GM12878 (cell line): Measurements from ENCODE around the gene CACNA1A. TPM values are rescaled to one million over a fixed set of nuclear protein-coding genes. Genes with fewer than 3 reads are reported as not detected.

ENCODE experiments used
- ATAC-seq: fragments of 200-7000 bp; cut with Tn5 transposase; 3 replicates; pipeline ENCODE4 v1.9.1; 2020; ENCODE audit warnings: mild to moderate bottlenecking, moderate library complexity
- BruUV-seq: library from RNA; stranded (reverse); fragments of 400-500 nt; replicated peaks from 2 replicates; lab custom pipeline; 2021; lab: Mats Ljungman, UMichigan
- CTCF ChIA-PET: fragments of 300-600 bp; sonication (Branson Sonifier 250); formaldehyde crosslinking; extraction: SDS; loops from one replicate; lab custom pipeline; 2021; ENCODE audit warnings: inconsistent platforms; lab: Yijun Ruan, JAX
- POLR2A ChIA-PET: fragments of 350-600 bp; formaldehyde crosslinking; extraction: SDS; loops from one replicate; lab custom pipeline; 2021; ENCODE audit warnings: inconsistent platforms; lab: Charles Lee
- RAD21 ChIA-PET: fragments of 300-600 bp; sonication (Branson Sonifier 250); formaldehyde crosslinking; loops from one replicate; lab custom pipeline; 2023; ENCODE audit warnings: antibody characterized with exemption; ENCODE audit not compliant: unreplicated experiment; lab: Charles Lee
- SMC1A ChIA-PET: fragments of 300-600 bp; sonication (Branson Sonifier 250); formaldehyde crosslinking; loops from one replicate; lab custom pipeline; 2023; ENCODE audit not compliant: unreplicated experiment, uncharacterized antibody; lab: Charles Lee
- DNase-seq: peaks from one replicate; pipeline ENCODE4 v3.0.0-alpha.2; 2011; ENCODE audit warnings: low read depth, low spot score
- FAIRE-seq: peaks from 3 replicates; lab custom pipeline; 2011; peaks lifted over from hg19 to GRCh38; lab: Jason Lieb, UNC
- H2AFZ ChIP-seq: 2 replicates; pipeline ENCODE4 v1.6.0; 2011; ENCODE audit warnings: low read depth, low read length, control low read depth; ENCODE audit not compliant: control insufficient read depth
- H3K27ac ChIP-seq: 2 replicates; pipeline ENCODE4 v1.5.1; 2011; ENCODE audit warnings: control low read depth; ENCODE audit not compliant: control insufficient read depth, insufficient read depth
- H3K27me3 ChIP-seq, 2 experiments: replicated peaks in 1 of 2; 2 replicates each; pipeline versions ENCODE4 v1.6.0 to v1.6.1; 2011; ENCODE audit warnings: low read length in 1 of 2; ENCODE audit not compliant: control insufficient read depth in 2 of 2, insufficient read depth in 2 of 2
- H3K36me3 ChIP-seq, 2 experiments: 2 replicates each; pipeline ENCODE4 v1.5.1; 2011; ENCODE audit warnings: low read length in 1 of 2; ENCODE audit not compliant: control insufficient read depth in 2 of 2, insufficient read depth in 2 of 2
- H3K4me1 ChIP-seq: 2 replicates; pipeline ENCODE4 v1.6.1; 2011; ENCODE audit warnings: mild to moderate bottlenecking, low read length, moderate library complexity, mixed read lengths; ENCODE audit not compliant: control insufficient read depth, insufficient read depth
- H3K4me2 ChIP-seq: 2 replicates; pipeline ENCODE4 v1.6.0; 2011; ENCODE audit warnings: control low read depth; ENCODE audit not compliant: control insufficient read depth, insufficient read depth
- H3K4me3 ChIP-seq: fragments of 200-600 bp; sonication (generic); 2 replicates; pipeline ENCODE4 v1.5.1; 2016
- H3K79me2 ChIP-seq: 2 replicates; pipeline ENCODE4 v1.6.0; 2011; ENCODE audit warnings: low read length; ENCODE audit not compliant: control insufficient read depth, insufficient read depth
- H3K9ac ChIP-seq: 2 replicates; pipeline ENCODE4 v1.8.0; 2011; ENCODE audit warnings: low read length, control low read depth, mixed read lengths; ENCODE audit not compliant: control insufficient read depth, insufficient read depth
- H3K9me3 ChIP-seq: replicated peaks from 3 replicates; pipeline ENCODE4 v1.5.1; 2011; ENCODE audit warnings: mild to moderate bottlenecking, low read length; ENCODE audit not compliant: control insufficient read depth, insufficient read depth
- H4K20me1 ChIP-seq: 2 replicates; pipeline ENCODE4 v1.6.0; 2011; ENCODE audit not compliant: control insufficient read depth, insufficient read depth
- DPF2 ChIP-seq: fragments of 450-650 bp; IDR thresholded peaks from 2 replicates; pipeline ENCODE4 v1.6.1; 2017; ENCODE audit warnings: mild to moderate bottlenecking
- ETV6 ChIP-seq, 2 experiments: fragments of 450-650 bp in 1 of 2; IDR thresholded peaks in 1 of 2; conservative IDR thresholded peaks in 1 of 2; 2 replicates each; pipeline ENCODE4 v1.6.1; 2014; ENCODE audit warnings: antibody characterized with exemption in 1 of 2, borderline replicate concordance in 1 of 2, low read depth in 1 of 2, mild to moderate bottlenecking in 1 of 2, moderate library complexity in 1 of 2
- JUNB ChIP-seq: IDR thresholded peaks from 2 replicates; pipeline ENCODE4 v1.6.1; 2016; ENCODE audit warnings: antibody characterized with exemption, mild to moderate bottlenecking
- KAT2A ChIP-seq: conservative IDR thresholded peaks from 2 replicates; pipeline ENCODE4 v1.6.1; 2011; ENCODE audit warnings: low read depth, low read length; ENCODE audit not compliant: control insufficient read depth
- MEF2B ChIP-seq: fragments of 450-650 bp; IDR thresholded peaks from 2 replicates; pipeline ENCODE4 v1.6.1; 2018; ENCODE audit warnings: mild to moderate bottlenecking, moderate library complexity; ENCODE audit not compliant: partially characterized antibody, poor library complexity, severe bottlenecking
- MYC ChIP-seq: IDR thresholded peaks from 2 replicates; pipeline ENCODE4 v1.6.1; 2011; ENCODE audit warnings: mild to moderate bottlenecking, low read length, moderate library complexity, inconsistent platforms; ENCODE audit not compliant: insufficient read depth, insufficient replicate concordance, insufficient read length, severe bottlenecking
- NFXL1 ChIP-seq: fragments of 450-650 bp; IDR thresholded peaks from 2 replicates; pipeline ENCODE4 v1.6.1; 2017; ENCODE audit warnings: antibody characterized with exemption, mild to moderate bottlenecking, borderline replicate concordance
- NR2F1 ChIP-seq: fragments of 450-650 bp; conservative IDR thresholded peaks from 2 replicates; pipeline ENCODE4 v1.6.1; 2017; ENCODE audit warnings: mild to moderate bottlenecking
- PML ChIP-seq: IDR thresholded peaks from 2 replicates; pipeline ENCODE4 v1.6.1; 2012; ENCODE audit warnings: low read length, inconsistent platforms
- STAT1 ChIP-seq: fragments of 450-650 bp; conservative IDR thresholded peaks from 2 replicates; pipeline ENCODE4 v1.6.1; 2014; ENCODE audit warnings: antibody characterized with exemption, mild to moderate bottlenecking
- ZNF207 ChIP-seq: fragments of 450-650 bp; IDR thresholded peaks from 2 replicates; pipeline ENCODE4 v1.6.1; 2014; ENCODE audit warnings: antibody characterized with exemption, mild to moderate bottlenecking, borderline replicate concordance
- ZNF622 ChIP-seq: fragments of 450-650 bp; IDR thresholded peaks from 2 replicates; pipeline ENCODE4 v1.6.1; 2017; ENCODE audit warnings: mild to moderate bottlenecking, inconsistent platforms
- in situ Hi-C: fragments of 300-500 bp; cut with MboI; formaldehyde crosslinking; loops from 9 replicates; pipeline ENCODE4 v1.14.3; 2018; ENCODE audit warnings: mixed read lengths
- intact Hi-C: fragments of 100-400 bp; cut with micrococcal nuclease; formaldehyde crosslinking; loops from one replicate; pipeline ENCODE4 v1.14.2; 2022; ENCODE audit not compliant: unreplicated experiment
- polyA plus RNA-seq, 11 experiments: library from polyadenylated mRNA; depleted of rRNA in 4 of 11; unstranded in 6 of 11; stranded (reverse) in 5 of 11; fragments of >200 nt; fragmentation: Nextera tagmentation in 4 of 11; fragmentation: Illumina TruSeq in 1 of 11; extraction: Ambion mirVana in 4 of 11; extraction: Trizol in 1 of 11; gene quantifications; 1 replicate in 1 of 11; 2 replicates in 10 of 11; pipeline versions ENCODE4 v1.2.1 to v1.2.3, GENCODE V29; 2011 to 2016; ENCODE audit warnings: inconsistent platforms in 2 of 11, missing spikeins in 2 of 11, low read depth in 1 of 11
- total RNA-seq, 4 experiments: library from RNA; depleted of rRNA in 3 of 4; stranded (reverse); fragments of >200 nt in 3 of 4; fragmentation: Illumina TruSeq in 1 of 4; extraction: Trizol in 1 of 4; gene quantifications; 2 replicates each; pipeline versions ENCODE4 v1.2.1 to v1.2.3, GENCODE V29; 2013 to 2021
- TF ChIP-seq, protein P1 (sequence below): fragments of 450-650 bp; formaldehyde crosslinking; IDR thresholded peaks from 2 replicates; pipeline ENCODE4 v1.4.0; 2020; ENCODE audit warnings: mild to moderate bottlenecking, moderate library complexity
- TF ChIP-seq, protein P2 (sequence below): fragments of 450-650 bp; IDR thresholded peaks from 2 replicates; pipeline ENCODE4 v1.6.1; 2016; ENCODE audit warnings: mild to moderate bottlenecking
- TF ChIP-seq, protein P3 (sequence below): IDR thresholded peaks from 2 replicates; pipeline ENCODE4 v1.6.1; 2011; ENCODE audit warnings: mild to moderate bottlenecking, low read depth, low read length, moderate library complexity; ENCODE audit not compliant: insufficient replicate concordance
- TF ChIP-seq, protein P4 (sequence below): IDR thresholded peaks from 2 replicates; pipeline ENCODE4 v1.6.1; 2012; ENCODE audit warnings: low read depth, low read length, improper control_type of control experiment

The CACNA1A gene
- total and polyA plus RNA-seq, 10 of the 15 experiments (the other 5 are each of a cell fraction or from before 2014, with no cell fraction given): 1.1 to 4.4 (median 2.5) TPM

DNA sequence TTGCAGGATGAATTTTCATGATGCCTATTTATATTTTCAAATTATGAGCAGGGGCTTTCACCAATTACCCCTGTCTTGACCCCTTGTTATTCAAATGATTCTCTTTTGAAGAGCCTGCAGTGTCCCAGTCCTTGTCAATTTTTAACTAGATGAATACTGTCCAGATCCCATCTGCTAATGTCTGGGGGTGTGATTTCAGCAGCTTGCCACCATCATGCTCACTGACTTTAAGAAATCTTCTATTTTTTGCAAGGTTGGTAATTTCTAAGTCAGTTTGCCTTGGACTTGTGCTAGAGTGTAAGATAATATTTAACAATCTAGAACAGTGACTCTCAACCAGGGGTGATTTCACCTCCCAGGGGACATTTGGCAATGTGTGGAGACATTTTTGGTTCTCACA lies 106.0 kb downstream of the CACNA1A start:
- RAD21 ChIA-PET: no interaction called here
- POLR2A ChIA-PET: no interaction called here
- no peak overlapping the region for H3K27ac ChIP-seq
- no TSS peak for BruUV-seq
- ATAC-seq (no peak), FAIRE-seq (no peak), DNase-seq (no peak)
- CTCF ChIA-PET: no interaction called here
- H3K4me2 ChIP-seq: no peak overlapping the region
- no peak overlapping the region for H3K4me3 ChIP-seq
- H3K4me1 ChIP-seq: no peaks in the 10 kb centered on the region
- no peak overlapping the region for H3K9ac ChIP-seq
- H4K20me1 ChIP-seq: no peaks in the 10 kb centered on the region
- no peak overlapping the region for H2AFZ ChIP-seq
- H3K9me3 ChIP-seq: no peaks in the 10 kb centered on the region
- H3K79me2 ChIP-seq: no peaks in the 10 kb centered on the region
- intact Hi-C loops (no loop called here), in situ Hi-C loops (no loop called here)
- H3K27me3 ChIP-seq: no peaks in the 10 kb centered on the region
- SMC1A ChIA-PET: no interaction called here
- no peaks in the 10 kb centered on the region for H3K36me3 ChIP-seq
- TF ChIP-seq NR2F1 (no peak), JUNB (no peak), MEF2B (no peak), KAT2A (no peak), ZNF207 (no peak), NFXL1 (no peak), PML (no peak), ETV6 (conservative IDR thresholded peaks at IDR 0.05 in 1 of 2, IDR thresholded peaks at IDR 0.05 in 1 of 2; ENCODE audit: borderline replicate concordance in 1 of 2, low read depth in 1 of 2) (no peak), STAT1 (no peak), ZNF622 (no peak), DPF2 (no peak), MYC (no peak)
- TF ChIP-seq, protein P1, sequence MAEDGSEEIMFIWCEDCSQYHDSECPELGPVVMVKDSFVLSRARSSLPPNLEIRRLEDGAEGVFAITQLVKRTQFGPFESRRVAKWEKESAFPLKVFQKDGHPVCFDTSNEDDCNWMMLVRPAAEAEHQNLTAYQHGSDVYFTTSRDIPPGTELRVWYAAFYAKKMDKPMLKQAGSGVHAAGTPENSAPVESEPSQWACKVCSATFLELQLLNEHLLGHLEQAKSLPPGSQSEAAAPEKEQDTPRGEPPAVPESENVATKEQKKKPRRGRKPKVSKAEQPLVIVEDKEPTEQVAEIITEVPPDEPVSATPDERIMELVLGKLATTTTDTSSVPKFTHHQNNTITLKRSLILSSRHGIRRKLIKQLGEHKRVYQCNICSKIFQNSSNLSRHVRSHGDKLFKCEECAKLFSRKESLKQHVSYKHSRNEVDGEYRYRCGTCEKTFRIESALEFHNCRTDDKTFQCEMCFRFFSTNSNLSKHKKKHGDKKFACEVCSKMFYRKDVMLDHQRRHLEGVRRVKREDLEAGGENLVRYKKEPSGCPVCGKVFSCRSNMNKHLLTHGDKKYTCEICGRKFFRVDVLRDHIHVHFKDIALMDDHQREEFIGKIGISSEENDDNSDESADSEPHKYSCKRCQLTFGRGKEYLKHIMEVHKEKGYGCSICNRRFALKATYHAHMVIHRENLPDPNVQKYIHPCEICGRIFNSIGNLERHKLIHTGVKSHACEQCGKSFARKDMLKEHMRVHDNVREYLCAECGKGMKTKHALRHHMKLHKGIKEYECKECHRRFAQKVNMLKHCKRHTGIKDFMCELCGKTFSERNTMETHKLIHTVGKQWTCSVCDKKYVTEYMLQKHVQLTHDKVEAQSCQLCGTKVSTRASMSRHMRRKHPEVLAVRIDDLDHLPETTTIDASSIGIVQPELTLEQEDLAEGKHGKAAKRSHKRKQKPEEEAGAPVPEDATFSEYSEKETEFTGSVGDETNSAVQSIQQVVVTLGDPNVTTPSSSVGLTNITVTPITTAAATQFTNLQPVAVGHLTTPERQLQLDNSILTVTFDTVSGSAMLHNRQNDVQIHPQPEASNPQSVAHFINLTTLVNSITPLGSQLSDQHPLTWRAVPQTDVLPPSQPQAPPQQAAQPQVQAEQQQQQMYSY: no peak
- TF ChIP-seq, protein P2, sequence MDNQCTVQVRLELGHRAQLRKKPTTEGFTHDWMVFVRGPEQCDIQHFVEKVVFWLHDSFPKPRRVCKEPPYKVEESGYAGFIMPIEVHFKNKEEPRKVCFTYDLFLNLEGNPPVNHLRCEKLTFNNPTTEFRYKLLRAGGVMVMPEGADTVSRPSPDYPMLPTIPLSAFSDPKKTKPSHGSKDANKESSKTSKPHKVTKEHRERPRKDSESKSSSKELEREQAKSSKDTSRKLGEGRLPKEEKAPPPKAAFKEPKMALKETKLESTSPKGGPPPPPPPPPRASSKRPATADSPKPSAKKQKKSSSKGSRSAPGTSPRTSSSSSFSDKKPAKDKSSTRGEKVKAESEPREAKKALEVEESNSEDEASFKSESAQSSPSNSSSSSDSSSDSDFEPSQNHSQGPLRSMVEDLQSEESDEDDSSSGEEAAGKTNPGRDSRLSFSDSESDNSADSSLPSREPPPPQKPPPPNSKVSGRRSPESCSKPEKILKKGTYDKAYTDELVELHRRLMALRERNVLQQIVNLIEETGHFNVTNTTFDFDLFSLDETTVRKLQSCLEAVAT: no peak
- TF ChIP-seq, protein P3, sequence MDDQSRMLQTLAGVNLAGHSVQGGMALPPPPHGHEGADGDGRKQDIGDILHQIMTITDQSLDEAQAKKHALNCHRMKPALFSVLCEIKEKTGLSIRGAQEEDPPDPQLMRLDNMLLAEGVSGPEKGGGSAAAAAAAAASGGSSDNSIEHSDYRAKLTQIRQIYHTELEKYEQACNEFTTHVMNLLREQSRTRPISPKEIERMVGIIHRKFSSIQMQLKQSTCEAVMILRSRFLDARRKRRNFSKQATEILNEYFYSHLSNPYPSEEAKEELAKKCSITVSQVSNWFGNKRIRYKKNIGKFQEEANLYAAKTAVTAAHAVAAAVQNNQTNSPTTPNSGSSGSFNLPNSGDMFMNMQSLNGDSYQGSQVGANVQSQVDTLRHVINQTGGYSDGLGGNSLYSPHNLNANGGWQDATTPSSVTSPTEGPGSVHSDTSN: no peak
- TF ChIP-seq, protein P4, sequence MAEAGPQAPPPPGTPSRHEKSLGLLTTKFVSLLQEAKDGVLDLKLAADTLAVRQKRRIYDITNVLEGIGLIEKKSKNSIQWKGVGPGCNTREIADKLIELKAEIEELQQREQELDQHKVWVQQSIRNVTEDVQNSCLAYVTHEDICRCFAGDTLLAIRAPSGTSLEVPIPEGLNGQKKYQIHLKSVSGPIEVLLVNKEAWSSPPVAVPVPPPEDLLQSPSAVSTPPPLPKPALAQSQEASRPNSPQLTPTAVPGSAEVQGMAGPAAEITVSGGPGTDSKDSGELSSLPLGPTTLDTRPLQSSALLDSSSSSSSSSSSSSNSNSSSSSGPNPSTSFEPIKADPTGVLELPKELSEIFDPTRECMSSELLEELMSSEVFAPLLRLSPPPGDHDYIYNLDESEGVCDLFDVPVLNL: no peak
